Heart right ventricle (tissue), 16 donors: Measurements from ENCODE around the gene PELI2. TPM values are rescaled to one million over a fixed set of nuclear protein-coding genes. Genes with fewer than 3 reads are reported as not detected.
"Not testable (repeated sequence)": the region's sequence is repeated elsewhere in the genome, so short reads cannot be mapped to it uniquely, and the experiment has no call there.

Experiments
- ATAC-seq, 8 donors: fragments of 200-7000 bp; cut with Tn5 transposase; one replicate each; pipeline ENCODE4 v1.9.1; 2020; ENCODE audit warnings: mild to moderate bottlenecking in 8 of 8, moderate library complexity in 8 of 8, moderate number of reproducible peaks in 1 of 8
- DNase-seq, 2 donors: peaks; one replicate each; pipeline ENCODE4 v3.0.0-alpha.2; 2020
- H3K27ac ChIP-seq, 10 donors: fragments of 200-600 bp; sonication (generic) in 2 of 10; one replicate each; pipeline versions ENCODE4 v1.5.0 to v1.8.0; 2020 to 2022; ENCODE audit warnings: mild to moderate bottlenecking in 3 of 10
- H3K27me3 ChIP-seq, 7 donors: fragments of 200-600 bp; one replicate each; pipeline ENCODE4 v1.8.0; 2021 to 2022; ENCODE audit warnings: mild to moderate bottlenecking in 2 of 7
- H3K36me3 ChIP-seq, 9 donors: fragments of 200-600 bp; sonication (generic) in 1 of 9; one replicate each; pipeline versions ENCODE4 v1.5.0 to v1.8.0; 2020 to 2022; ENCODE audit warnings: mild to moderate bottlenecking in 2 of 9
- H3K4me1 ChIP-seq, 9 donors: fragments of 200-600 bp; sonication (generic) in 1 of 9; one replicate each; pipeline versions ENCODE4 v1.5.0 to v1.8.0; 2020 to 2022; ENCODE audit warnings: mild to moderate bottlenecking in 4 of 9
- H3K4me3 ChIP-seq, 10 donors: fragments of 200-600 bp; sonication (generic) in 2 of 10; one replicate each; pipeline versions ENCODE4 v1.5.0 to v1.8.0; 2020 to 2022; ENCODE audit warnings: mild to moderate bottlenecking in 7 of 10, moderate library complexity in 2 of 10
- H3K9me3 ChIP-seq, 11 donors: fragments of 200-600 bp in 10 of 11; sonication (generic) in 2 of 11; one replicate each; pipeline versions ENCODE4 v1.5.0 to v1.8.0; 2013 to 2022; ENCODE audit warnings: mild to moderate bottlenecking in 2 of 11, control low read depth in 1 of 11, moderate library complexity in 1 of 11
- WGBS, 2 donors: extraction: QIAGEN DNeasy Blood & Tissue Kit; methylation state at CpG; one replicate each; pipeline ENCODE4 v1.1.7; 2013; ENCODE audit warnings: inconsistent platforms in 1 of 2; 5-methylcytosine and 5-hydroxymethylcytosine counted together
- intact Hi-C, 10 donors: fragments of 100-400 bp; cut with DNase I; formaldehyde crosslinking; loops; one replicate each; pipeline versions ENCODE4 v1.11.1 to v1.14.2; 2022
- polyA plus RNA-seq, 2 donors: library from polyadenylated mRNA; stranded (reverse); fragments of 200-250 nt; gene quantifications; one replicate each; pipeline ENCODE4 v1.2.3, GENCODE V29; 2013
- total RNA-seq, 10 donors: library from RNA; stranded (reverse); fragmentation: NEBNext Ultra II Directional in 3 of 10; extraction: Animal tissue kit (Norgen Biotek cat#: 25700) in 3 of 10; gene quantifications; one replicate each; pipeline versions ENCODE4 v1.2.1 to v1.2.4, GENCODE V29; 2021 to 2023
- TF ChIP-seq, protein P1 (sequence below), 9 donors: fragments of 200-600 bp; sonication (generic) in 2 of 9; IDR thresholded peaks; one replicate each; pipeline versions ENCODE4 v1.5.0 to v1.8.0; 2021 to 2022; ENCODE audit warnings: antibody characterized with exemption in 9 of 9, mild to moderate bottlenecking in 5 of 9, moderate library complexity in 1 of 9
- donor health status: Arrhythmogenic right ventricular cardiomyopathy.
- donor health status: ischemic (EF 13 %, LVEDD 7.1; RV severe dilation, severe dysfunction).
- donor health status: healthy with polysubstance abuse.
- donor health status: DM: no; HTN: yes; CAD: no.
- donor health status: DM: no; HTN: no; CAD: no.
- donor health status: ischemic (EF 25% LVEDD 6.9; RV normal size, moderate dysfunction).
- donor health status: ischemic (EF 25% LVEDD 5.7; RV mildly dilated, moderate dysfunction).
- donor health status: healthy.
- donor health status: DM: yes; HTN: yes; CAD: no.
- donor health status: Ischemic cardiomyopathy.
- donor health status: ischemic (EF 35%, LVEDD 5.7; RV mildly dilated, moderate dysfunction).
- donor health status: nonischemic (EF 11% LVEDD 7.7; RV severe dilation, severe dysfunction).
- donor health status: DM: yes; HTN: yes; CAD: no.
- donor health status: PGD.
- donor health status: ischemic (EF 29% LVEDD 5.4; RV normal size, mild dysfunction).
- donor health status: nonischemic (EF 23%, LVEDD 6.1; RV moderate dilation, normal function).

PELI2 gene
- total and polyA plus RNA-seq, 12 donors, result 0.87 to 4.9 (median 2.0) TPM

DNA sequence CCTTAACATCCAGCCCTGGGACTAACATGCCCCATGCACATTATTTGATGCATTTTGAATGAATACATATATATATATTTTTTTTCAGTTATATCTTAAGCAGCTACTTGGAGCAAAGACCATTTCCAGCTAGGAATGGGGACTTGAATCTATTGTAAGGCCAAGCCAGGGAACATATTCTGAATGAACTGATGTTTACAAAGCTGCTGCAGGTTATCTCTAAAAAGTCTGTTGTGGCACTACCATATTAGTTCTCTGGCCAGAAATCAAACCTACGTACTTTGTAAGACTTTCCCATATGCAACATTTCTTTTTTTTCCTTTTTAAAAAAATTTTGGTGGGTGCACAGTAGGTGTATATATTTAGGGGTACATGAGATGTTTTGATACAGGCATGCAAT lies 43.4 kb downstream of the PELI2 start:
- Histone ChIP-seq H3K4me1 (peaks cover 0 to 11% (median 0%) of the 10 kb centered on the region in 9 donors), H3K27ac (no peak overlapping the region), H3K27me3 (no peaks in the 10 kb centered on the region), H3K36me3 (no peaks in the 10 kb centered on the region), H3K4me3 (no peak overlapping the region), H3K9me3 (peaks cover 0 to 48% (median 29%) of the 10 kb centered on the region in 11 donors)
- no peak for DNase-seq
- ATAC-seq, result no peak
- TF ChIP-seq, protein P1, sequence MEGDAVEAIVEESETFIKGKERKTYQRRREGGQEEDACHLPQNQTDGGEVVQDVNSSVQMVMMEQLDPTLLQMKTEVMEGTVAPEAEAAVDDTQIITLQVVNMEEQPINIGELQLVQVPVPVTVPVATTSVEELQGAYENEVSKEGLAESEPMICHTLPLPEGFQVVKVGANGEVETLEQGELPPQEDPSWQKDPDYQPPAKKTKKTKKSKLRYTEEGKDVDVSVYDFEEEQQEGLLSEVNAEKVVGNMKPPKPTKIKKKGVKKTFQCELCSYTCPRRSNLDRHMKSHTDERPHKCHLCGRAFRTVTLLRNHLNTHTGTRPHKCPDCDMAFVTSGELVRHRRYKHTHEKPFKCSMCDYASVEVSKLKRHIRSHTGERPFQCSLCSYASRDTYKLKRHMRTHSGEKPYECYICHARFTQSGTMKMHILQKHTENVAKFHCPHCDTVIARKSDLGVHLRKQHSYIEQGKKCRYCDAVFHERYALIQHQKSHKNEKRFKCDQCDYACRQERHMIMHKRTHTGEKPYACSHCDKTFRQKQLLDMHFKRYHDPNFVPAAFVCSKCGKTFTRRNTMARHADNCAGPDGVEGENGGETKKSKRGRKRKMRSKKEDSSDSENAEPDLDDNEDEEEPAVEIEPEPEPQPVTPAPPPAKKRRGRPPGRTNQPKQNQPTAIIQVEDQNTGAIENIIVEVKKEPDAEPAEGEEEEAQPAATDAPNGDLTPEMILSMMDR (IDR thresholded peaks at IDR 0.05), result no peak
- 96 to 100% methylated on average over 1 of the region's 1 CpG for WGBS, 2 donors
- intact Hi-C loops, result no loop called here

DNA sequence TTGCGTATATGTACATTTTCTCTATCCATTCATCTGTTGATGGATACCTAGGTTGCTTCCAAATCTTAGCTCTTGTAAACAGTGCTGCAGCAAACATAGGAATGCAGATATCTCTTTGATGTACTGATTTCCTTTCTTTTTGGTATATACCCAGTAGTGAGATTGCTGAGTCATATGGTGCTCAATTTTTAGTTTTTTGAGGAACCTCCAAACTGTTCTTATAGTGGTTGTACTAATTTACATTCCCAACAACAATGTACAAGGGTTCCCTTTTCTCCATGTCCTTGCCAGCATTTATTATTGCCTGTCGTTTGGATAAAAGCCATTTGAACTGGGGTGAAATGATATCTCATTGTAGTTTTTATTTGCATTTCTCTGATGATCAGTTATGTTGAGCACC lies 44.3 kb downstream of the PELI2 start:
- intact Hi-C loops, result no loop called here
- TF ChIP-seq, protein P1 (IDR thresholded peaks at IDR 0.05), result no peak
- no peaks in the 10 kb centered on the region for H3K36me3 ChIP-seq
- H3K27me3 ChIP-seq, result no peaks in the 10 kb centered on the region
- H3K4me1 ChIP-seq, result peaks cover 0 to 11% (median 0%) of the 10 kb centered on the region in 9 donors
- no peak for DNase-seq
- WGBS, 2 donors, result 86 to 92% methylated on average over 2 of the region's 2 CpGs
- no peak overlapping the region for H3K27ac ChIP-seq
- ATAC-seq, result no peak
- peaks cover 0 to 56% (median 33%) of the 10 kb centered on the region in 11 donors for H3K9me3 ChIP-seq
- H3K4me3 ChIP-seq, result no peak overlapping the region

DNA sequence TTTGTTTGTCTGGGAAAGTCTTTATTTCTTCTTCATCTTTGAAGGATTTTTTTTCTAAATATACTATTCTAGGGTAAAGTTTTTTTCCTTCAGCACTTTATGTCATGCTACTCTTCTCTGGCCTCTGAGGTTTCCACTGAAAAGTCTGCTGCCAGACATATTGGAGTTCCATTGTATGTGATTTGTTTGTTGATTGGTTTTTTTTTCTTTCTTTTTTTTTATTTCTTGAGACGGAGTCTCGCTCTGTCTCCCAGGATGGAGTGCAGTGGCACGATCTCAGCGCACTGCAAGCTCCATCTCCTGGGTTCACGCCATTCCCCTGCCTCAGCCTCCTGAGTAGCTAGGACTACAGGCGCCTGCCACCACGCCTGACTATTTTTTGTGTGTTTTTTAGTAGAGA lies 48.4 kb downstream of the PELI2 start:
- H3K27me3 ChIP-seq, DNase-seq, H3K36me3 ChIP-seq, H3K4me1 ChIP-seq, ATAC-seq, intact Hi-C loops, H3K27ac ChIP-seq, H3K4me3 ChIP-seq: not testable (repeated sequence)
- H3K9me3 ChIP-seq, result peaks cover 0 to 61% (median 33%) of the 10 kb centered on the region in 11 donors
- 97 to 100% methylated on average over 7 of the region's 7 CpGs for WGBS, 2 donors

DNA sequence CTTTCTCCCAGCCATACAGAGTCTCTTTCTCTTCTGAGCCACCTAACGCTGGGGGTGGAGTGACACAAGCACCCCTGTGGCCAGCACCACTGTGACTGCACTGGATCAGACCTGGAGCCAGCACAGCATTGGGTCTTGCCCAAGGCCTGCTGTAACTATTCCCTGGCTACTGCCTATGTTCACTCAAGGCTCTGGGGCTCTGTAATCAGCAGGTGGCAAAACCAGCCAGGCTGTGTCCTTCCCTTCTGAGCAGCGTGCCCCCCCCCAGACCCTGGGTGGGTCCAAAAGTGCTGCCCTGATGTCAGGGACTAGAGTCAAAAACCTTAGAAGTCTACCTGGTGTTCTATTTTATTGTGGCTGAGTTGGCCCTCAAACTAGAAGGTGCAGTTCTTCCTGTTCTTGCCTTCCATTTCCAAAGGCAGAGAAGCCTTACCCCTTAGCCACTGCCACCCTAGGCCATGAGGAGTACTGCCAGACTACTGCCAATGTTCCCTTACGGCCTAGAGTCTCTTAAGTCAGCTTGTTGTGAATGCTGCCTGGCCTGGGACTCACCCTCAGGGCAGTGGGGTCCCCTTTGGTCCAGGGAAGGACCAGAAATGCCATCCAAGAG lies 49.9 kb downstream of the PELI2 start:
- DNase-seq, result no peak

DNA sequence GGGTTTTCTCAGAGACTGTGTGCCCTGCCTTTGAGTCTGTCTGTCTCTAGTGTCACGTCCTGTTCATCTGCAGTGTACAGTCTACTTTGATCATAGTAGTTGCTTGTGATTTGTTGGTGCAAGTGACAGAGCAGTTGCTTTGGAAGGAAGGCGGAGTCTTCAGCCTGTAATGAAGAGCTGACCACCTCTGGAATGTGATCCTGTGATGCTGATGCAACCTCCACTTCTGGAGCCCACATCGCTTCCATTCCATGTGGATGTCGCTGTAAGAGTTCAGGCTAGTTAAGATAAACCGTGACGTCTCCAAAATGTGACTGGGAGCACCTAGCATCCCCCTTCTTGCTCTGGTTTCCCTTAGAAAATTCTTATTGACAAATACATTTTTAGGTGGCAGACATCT lies 51.8 kb downstream of the PELI2 start:
- Histone ChIP-seq H3K27ac (no peak overlapping the region), H3K9me3 (peaks cover 0 to 29% (median 18%) of the 10 kb centered on the region in 11 donors), H3K4me3 (no peak overlapping the region), H3K36me3 (no peaks in the 10 kb centered on the region), H3K27me3 (no peaks in the 10 kb centered on the region), H3K4me1 (peaks cover 0 to 22% (median 6%) of the 10 kb centered on the region in 9 donors)
- no peak for DNase-seq
- TF ChIP-seq, protein P1 (IDR thresholded peaks at IDR 0.05), result no peak
- WGBS, 2 donors, result 78 to 89% methylated on average over 6 of the region's 6 CpGs
- intact Hi-C loops, result no loop called here
- ATAC-seq, result no peak

More for the DNA sequence above, 49.9 kb downstream of the PELI2 start:
- no peaks in the 10 kb centered on the region for H3K36me3 ChIP-seq
- peaks cover 0 to 16% (median 6%) of the 10 kb centered on the region in 9 donors for H3K4me1 ChIP-seq
- no peak for ATAC-seq
- H3K27ac ChIP-seq, result no peak overlapping the region
- TF ChIP-seq, protein P1 (IDR thresholded peaks at IDR 0.05), result no peak
- no peaks in the 10 kb centered on the region for H3K27me3 ChIP-seq
- intact Hi-C loops, result no loop called here
- peaks cover 0 to 48% (median 30%) of the 10 kb centered on the region in 11 donors for H3K9me3 ChIP-seq
- WGBS, 2 donors, result 83 to 91% methylated on average over 3 of the region's 3 CpGs
- no peak overlapping the region for H3K4me3 ChIP-seq
